ENCODE measurements around the gene LRP1-AS. TPM values are rescaled to one million over a fixed set of nuclear protein-coding genes. Genes with fewer than 3 reads are reported as not detected.
A peak's percentile ranks its signal among the peaks of the same experiment; 100 is the strongest.

Gene LRP1-AS
- total and polyA plus RNA-seq, 7 donors = not detected

GRCh38 chr12:57135527-57136326, 11.7 kb downstream of the LRP1-AS start:
- Histone ChIP-seq H3K4me3 (peak overlapping the region in 3 of 4 donors; percentile 5 to 27 (median 20)), H3K36me3 (peaks cover 0 to 26% (median 14%) of the 10 kb centered on the region in 4 donors), H3K4me1 (peaks cover 0 to 89% (median 78%) of the 10 kb centered on the region in 4 donors), H3K27ac (peak overlapping the region; percentile 92 to 99 (median 98)), H3K27me3 (no peaks in the 10 kb centered on the region), H3K9me3 (no peaks in the 10 kb centered on the region)
- TF ChIP-seq POLR2AphosphoS5 (IDR thresholded peaks at IDR 0.05) (peak in 1 of 4 donors; percentile 17), POLR2A (IDR thresholded peaks at IDR 0.05) (no peak)
- intact Hi-C loops (cut with DNase I) = no loop called here
- DNase-seq = peak; percentile 90
- WGBS, 2 donors = 67 to 88% methylated on average over 18 of the region's 18 CpGs

- no peak overlapping the region for H3K4me3 ChIP-seq
- peak overlapping the region; percentile 92 to 99 (median 98) for H3K27ac ChIP-seq
- 83 to 87% methylated on average over 9 of the region's 9 CpGs for WGBS, 2 donors
- TF ChIP-seq CTCF (IDR thresholded peaks at IDR 0.05) = no peak
- no peak for TF ChIP-seq EP300 (IDR thresholded peaks at IDR 0.05)
- TF ChIP-seq POLR2AphosphoS5 (IDR thresholded peaks at IDR 0.05) = no peak
- no peak for TF ChIP-seq POLR2A (IDR thresholded peaks at IDR 0.05)
- DNase-seq = no peak
- intact Hi-C loops (cut with DNase I) = no loop called here
- no peaks in the 10 kb centered on the region for H3K27me3 ChIP-seq
- no peaks in the 10 kb centered on the region for H3K9me3 ChIP-seq
- H3K36me3 ChIP-seq = peaks cover 0 to 19% (median 12%) of the 10 kb centered on the region in 4 donors
- H3K4me1 ChIP-seq = peaks cover 0 to 94% (median 85%) of the 10 kb centered on the region in 4 donors
These were observed 12.5 kb downstream of the LRP1-AS start for GRCh38 chr12:57134949-57135348.

- no peaks in the 10 kb centered on the region for H3K9me3 ChIP-seq
- intact Hi-C loops (cut with DNase I) = no loop called here
- no peaks in the 10 kb centered on the region for H3K27me3 ChIP-seq
- peak; percentile 74 for DNase-seq
- no peak overlapping the region for H3K4me3 ChIP-seq
- 74% methylated on average over 6 of the region's 6 CpGs for WGBS, 2 donors
- peaks cover 0 to 95% (median 82%) of the 10 kb centered on the region in 4 donors for H3K4me1 ChIP-seq
- peaks cover 0 to 8% (median 3%) of the 10 kb centered on the region in 4 donors for H3K36me3 ChIP-seq
- no peak for TF ChIP-seq POLR2A (IDR thresholded peaks at IDR 0.05)
- TF ChIP-seq POLR2AphosphoS5 (IDR thresholded peaks at IDR 0.05) = peak in 1 of 4 donors; percentile 28
- peak overlapping the region; percentile 92 to 99 (median 98) for H3K27ac ChIP-seq
These were observed 13.5 kb downstream of the LRP1-AS start for GRCh38 chr12:57133916-57134315.

- no peak for DNase-seq
- Histone ChIP-seq H3K9me3 (no peaks in the 10 kb centered on the region), H3K27ac (peak overlapping the region; percentile 92 to 99 (median 98)), H3K36me3 (peaks cover 0 to under 1% (median 0%) of the 10 kb centered on the region in 4 donors), H3K27me3 (no peaks in the 10 kb centered on the region), H3K4me1 (peaks cover 0 to 89% (median 75%) of the 10 kb centered on the region in 4 donors), H3K4me3 (peak overlapping the region in 3 of 4 donors; percentile 11 to 71 (median 14))
- no peak for TF ChIP-seq POLR2A (IDR thresholded peaks at IDR 0.05)
- WGBS, 2 donors = 73 to 82% methylated on average over 4 of the region's 4 CpGs
- intact Hi-C loops (cut with DNase I) = no loop called here
These were observed 14.3 kb downstream of the LRP1-AS start for GRCh38 chr12:57133013-57133569.

- no peaks in the 10 kb centered on the region for H3K36me3 ChIP-seq
- peak overlapping the region in 2 of 4 donors; percentile 71 to 89 for H3K4me3 ChIP-seq
- no peak for TF ChIP-seq EP300 (IDR thresholded peaks at IDR 0.05)
- TF ChIP-seq CTCF (IDR thresholded peaks at IDR 0.05) = no peak
- no peak for TF ChIP-seq POLR2A (IDR thresholded peaks at IDR 0.05)
- no peak for TF ChIP-seq POLR2AphosphoS5 (IDR thresholded peaks at IDR 0.05)
- 65 to 71% methylated on average over 9 of the region's 9 CpGs for WGBS, 2 donors
- DNase-seq = peak; percentile 57
- intact Hi-C loops (cut with DNase I) = no loop called here
- peak overlapping the region; percentile 92 to 99 (median 98) for H3K27ac ChIP-seq
- peaks cover 0 to 84% (median 71%) of the 10 kb centered on the region in 4 donors for H3K4me1 ChIP-seq
- H3K27me3 ChIP-seq = no peaks in the 10 kb centered on the region
- no peaks in the 10 kb centered on the region for H3K9me3 ChIP-seq
These were observed 15.3 kb downstream of the LRP1-AS start for GRCh38 chr12:57131896-57132744.

All from sigmoid colon (tissue), 7 donors.